NCI-H1048 (cell line): Measurements from ENCODE around the gene KRT80.

Experiments used
- DNase-seq: peaks from one replicate; lab custom pipeline; 2025; lab: John Stamatoyannopoulos, UW

The KRT80 gene

DNA sequence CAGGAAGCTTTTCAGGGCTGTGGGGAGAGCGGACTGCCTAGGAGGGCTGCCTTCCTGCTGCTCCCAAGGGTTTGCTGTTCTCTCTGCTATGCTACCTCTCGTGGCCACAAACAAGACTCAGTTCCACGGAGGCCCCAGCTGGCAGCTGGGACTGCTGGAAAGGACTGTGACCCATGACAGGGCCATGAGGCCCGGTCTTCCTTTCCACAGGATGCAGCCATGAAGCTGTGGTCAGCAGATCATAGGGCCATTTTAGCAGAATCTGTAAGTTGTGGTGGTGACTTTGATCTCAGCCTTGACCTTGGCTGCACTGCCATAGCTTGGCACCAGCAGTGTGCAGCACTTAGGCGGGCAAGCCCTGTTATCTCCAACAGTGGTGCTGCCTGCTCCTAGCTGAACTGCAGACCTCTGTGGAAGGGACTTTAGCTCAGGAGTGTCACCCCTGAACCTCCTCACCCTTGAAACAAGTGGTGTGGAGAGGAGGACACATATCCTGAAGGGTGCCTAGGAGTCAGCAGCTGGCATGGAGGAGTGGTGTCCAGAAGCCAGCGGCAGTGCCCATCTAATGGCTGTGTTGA is 12.3 kb downstream of the KRT80 start:
- no peak for DNase-seq

DNA sequence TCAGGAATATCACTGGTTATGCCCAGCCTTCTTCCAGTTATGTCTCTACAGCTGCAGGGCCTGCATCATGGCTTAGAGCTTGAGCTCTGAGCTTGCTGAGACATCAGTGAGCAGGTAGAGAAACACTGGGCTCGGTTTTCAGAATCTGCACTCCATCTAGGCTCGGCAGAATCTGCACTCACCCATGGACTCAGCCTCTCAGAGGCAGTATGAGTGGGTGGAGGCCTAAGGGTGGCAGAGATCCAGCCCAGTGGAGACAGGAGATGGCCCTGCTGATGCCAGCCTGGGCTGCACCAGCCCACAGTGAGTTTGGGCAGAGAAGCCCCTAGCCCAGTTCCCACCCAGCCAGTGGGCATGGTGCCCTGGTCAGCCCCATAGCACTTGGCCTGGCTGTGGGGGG is 12.8 kb downstream of the KRT80 start:
- DNase-seq: no peak

DNA sequence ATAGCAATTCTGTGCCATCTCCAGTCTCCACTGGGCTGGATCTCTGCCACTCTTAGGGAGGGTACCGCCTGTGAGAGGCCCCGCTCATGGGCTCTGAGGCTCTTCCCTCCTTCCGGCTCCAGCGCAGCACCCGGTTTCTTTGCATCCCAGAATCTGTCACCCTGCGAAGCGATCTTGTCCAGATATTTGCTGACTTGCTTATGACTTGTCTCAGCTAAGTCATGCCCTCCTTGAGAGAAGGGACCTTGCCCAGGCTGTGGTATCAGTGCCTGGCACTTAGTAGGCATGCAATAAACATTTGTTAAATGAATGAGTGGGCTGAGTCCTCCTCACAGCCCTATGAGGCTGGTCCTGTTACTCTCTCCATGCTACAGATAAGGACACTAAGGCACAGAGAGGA is 13.4 kb downstream of the KRT80 start:
- DNase-seq: no peak

DNA sequence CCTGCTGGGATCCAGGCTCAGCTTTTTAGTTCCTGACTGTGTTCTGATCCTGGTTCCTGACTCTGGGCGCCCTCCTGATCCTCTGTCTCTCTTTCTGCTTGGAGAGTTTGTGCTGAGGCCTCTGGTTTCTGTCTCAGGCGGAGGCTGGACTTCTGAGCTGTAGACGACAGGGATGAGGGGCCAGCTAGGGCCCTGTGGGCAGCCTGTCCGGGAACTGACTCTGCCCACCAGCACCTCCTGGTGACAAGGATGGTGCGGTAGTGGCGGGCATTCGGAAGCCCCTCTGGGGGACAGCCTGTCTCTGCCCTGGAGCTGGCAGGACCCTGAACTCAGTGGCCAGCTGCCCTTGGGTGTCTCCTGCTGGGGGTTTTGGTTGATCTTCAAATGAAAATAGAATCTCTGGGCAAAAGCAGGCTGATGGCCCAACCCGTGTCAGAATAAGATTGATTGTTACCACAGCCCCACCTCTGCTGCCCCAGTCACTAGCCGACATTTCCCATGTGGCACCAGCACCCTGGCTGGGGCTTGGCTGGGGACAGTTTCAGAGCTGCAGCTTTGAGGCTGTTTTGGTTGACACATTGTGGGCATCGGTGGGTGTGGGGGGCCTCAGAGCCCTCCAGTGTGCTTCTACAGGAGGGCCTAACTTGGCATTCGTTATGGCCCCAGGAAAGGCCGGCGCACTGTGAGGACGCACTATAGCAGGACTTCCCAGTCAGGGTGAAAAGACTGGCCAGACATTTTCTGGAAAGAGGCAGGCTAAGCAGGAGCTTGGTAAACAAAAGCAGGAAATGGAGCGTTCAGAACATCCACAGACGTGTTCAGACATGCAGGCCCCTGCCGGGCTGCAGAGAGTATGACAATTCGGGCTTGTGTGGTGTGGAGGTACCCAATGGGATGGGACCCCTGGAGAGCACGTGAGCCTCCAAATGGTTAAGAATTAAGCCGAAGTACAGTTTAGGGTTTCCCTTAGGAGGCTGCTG is 16.2 kb downstream of the KRT80 start:
- no peak for DNase-seq

DNA sequence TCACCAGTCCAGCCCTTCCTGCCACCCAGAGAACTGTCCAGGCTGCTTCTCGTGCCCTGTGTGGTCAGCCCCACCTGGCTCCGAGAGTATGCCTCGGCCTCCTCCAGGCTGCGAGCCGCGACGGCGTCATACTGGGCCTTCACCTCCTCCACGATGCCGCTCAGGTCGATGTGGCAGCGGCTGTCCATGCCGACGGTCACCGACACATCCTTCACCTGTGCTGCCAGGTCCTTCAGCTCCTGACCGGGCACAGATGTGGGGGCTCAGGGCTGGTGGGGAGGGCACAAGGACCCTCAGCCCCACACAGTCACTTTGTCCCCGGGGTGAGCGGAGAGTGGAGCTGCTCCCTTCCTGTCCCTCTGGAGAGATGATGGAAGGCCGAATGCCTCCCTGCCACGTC is 18.3 kb downstream of the KRT80 start:
- DNase-seq: no peak

DNA sequence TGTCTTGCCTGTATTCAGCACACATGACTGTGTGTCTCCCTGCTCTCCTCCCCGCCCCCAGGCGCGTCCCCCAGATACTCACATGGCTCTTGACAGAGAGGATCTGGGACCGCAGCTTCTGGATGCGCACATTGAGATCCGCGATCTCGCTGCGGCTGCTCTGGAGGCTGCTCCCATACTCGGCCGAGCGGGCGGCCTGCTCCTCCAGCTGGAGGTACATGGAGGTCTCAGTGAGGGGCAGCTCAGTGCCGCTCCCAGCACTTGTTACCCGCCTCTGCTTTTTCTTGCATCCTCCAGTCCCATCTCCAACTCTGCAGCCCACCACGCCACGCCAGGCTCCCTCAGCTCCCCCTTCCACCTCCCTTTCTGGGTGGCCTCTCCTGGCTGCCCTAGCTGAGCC is 18.9 kb downstream of the KRT80 start:
- no peak for DNase-seq

DNA sequence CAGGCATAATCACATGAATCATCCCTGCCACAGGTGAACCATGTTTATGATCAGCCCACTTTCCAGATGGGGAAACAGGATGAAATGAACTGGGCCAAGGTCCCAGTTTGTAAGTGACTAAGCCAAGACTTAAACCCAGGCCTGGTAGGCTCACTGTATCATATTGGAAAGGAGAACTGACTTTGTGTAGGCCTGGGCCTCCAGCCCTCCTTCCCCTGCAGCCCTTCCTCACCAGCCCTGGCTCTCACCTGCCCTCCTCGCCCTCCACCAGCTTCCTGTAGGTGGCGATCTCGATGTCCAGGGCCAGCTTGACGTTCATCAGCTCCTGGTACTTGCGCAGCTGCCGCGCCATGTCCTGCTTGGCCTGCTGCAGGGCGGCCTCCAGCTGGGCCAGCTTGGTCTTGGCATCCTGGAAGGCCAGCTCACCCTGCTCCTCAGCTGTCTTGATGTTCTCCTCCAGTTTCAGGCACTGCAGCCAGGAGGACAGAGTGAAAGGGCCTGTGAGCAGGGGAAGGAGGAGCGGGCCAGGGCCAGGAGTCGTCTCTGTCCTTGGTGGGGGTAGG is 19.8 kb downstream of the KRT80 start:
- DNase-seq: no peak

DNA sequence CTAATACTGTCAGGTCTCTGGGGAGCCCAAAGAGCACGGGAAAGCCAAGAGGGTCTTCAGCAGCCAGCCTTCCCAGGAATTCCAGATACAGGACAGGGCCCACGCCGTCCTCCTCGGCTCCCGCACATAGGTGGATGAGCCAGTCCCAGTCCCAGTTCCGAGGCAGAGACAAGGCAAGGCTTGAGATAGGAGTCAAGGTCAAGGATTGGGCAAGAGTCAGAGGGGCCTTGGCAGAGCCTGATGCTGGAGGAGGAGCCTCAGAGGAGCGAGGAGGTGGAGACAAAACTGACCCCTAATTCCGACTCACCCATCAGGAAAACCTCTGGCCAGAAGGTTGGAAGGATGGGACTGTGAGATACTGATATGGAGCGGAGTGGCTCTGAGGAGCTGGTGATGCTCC is 21.0 kb downstream of the KRT80 start:
- no peak for DNase-seq

DNA sequence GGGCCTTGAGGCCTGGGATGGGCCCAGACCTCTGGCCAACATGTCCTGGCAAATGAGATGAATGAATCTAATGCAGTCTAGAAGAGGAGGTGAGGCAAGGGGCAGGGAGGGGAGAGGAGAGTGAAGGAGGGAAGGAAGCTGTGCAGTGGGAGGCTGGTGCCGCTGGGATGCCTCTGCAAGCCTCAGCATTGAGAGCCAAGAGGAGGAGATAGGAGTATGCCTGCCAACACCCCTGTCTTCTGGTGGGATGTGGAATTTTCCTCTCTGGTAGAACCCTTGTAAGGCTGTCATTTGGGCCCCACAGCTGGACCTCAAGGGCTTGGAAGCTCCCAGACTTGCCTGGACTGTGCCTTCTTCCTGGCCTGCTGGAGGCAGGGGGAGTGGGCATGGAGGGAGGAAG is 21.9 kb downstream of the KRT80 start:
- no peak for DNase-seq

DNA sequence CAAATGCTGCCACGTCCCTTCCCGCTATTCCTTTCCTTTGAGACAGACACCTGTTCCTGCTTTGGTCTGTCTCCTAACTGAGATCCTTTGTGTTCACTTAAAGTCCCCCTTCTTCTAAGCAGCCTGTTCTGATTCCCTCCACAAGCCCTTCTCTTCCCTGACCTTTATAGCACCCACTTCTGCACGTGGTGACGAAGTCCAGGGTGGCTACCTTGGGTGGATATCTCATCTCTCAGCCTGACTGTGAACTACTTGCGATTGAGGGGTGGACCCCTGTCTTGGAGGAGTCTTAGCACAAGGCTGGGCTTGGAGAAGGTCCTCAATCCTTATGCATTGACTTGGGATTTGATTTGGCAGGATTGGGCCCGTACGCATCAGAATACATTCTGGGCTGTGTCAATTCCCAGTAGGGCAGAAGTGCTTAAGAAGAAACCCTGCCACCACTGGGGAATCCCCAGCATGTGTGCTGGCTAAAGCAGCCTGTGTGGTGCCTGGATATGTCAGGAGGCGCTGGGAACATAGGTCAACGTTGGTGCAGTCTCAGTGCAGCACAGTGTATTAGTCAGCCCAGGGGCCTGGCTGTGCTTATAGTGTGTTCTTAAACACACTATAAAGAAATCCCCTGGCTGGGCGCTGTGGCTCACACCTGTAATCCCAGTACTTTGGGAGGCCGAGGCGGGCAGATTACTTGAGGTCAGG is 23.6 kb downstream of the KRT80 start:
- DNase-seq: no peak

DNA sequence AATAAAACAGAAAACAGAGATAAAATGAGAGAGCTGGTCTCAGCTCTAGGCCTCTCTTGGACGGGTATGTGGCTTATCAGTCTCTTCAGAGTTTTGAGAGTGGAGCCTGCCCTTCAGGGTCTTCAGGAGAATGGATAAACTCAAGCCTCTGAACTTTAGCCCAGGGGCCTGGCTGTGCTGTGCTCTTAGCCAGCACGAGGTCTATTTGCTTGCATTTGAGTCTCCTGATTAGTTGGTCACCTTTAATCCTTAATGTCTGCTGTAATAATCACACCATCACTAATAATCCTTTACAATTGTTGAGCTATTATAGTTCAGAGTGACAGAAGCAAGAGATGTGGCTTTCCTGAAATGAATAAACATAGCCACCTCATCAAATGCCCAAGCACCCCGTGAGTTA is 24.3 kb downstream of the KRT80 start:
- DNase-seq: no peak

DNA sequence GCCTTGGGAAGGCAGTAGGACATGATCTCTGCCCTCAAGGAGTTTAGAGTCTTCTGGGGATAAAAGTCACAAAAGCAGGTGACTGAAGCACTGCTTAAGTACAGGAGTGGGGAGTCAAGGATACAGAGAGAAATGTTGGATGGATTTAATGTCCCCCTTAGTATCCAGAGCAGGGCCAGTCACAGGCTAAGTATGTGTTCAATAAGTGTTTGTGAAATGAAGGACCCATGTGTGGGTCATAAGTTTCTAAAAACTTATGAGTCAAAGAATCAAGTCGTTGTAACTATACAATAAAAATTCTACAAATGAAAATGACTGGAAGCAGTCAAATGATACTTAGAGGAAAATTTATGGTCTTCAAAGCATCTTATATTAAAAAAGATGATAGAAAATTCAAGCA is 25.1 kb downstream of the KRT80 start:
- DNase-seq: no peak

DNA sequence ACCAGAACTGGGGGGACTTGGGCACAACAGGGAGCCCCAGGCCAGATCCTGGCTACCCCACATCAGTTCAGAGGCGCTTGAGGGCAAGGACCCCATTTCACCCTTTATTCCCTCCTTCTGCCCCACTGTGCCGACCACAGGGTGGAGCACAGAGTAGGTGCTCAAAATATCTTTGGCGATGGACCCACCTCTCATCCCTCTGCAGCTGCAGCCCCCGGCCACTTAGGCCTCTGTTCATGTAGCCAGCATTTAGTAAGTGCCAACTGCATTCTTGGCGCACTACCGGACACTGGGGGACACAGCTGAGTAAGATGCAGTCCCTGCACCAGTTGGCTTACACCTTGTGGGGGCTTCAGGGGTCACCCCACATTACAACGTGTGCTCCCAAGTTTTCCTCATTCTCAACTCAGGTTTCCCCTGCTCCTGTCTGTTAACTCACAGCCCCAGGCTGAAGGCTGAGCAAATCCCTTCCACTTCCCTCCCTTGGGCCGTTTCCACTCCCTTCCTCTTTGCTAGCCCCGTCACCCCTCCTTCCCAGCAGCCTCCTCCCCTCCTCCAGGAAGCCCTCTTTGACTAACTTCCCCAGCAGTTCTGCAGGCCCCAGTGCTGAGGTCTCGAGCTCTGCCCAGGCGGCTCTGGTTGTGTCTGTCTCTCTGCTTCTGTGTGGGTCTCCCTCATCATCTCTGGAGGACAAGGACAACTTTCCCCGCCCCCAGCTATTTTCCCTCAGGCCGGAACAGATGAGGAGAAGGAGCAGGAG is 26.5 kb downstream of the KRT80 start:
- DNase-seq: no peak

DNA sequence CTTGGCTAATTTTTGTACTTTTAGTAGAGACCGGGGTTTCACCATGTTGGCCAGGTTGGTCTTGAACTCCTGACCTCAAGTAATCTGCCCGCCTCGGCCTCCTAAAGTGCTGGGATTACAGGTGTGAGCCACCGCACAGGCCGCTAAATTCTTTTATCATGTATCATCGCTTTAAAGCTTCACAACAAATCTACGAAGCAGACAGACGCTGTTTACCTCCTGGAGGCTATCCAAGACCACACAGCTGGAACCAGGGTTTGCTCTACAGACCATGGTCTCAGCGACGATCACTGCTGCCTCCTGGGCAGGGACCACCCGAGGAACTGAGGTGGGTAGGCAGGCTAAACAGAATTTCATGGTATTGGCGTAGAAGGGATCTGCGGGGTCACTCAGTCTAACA is 27.2 kb downstream of the KRT80 start:
- DNase-seq: no peak

DNA sequence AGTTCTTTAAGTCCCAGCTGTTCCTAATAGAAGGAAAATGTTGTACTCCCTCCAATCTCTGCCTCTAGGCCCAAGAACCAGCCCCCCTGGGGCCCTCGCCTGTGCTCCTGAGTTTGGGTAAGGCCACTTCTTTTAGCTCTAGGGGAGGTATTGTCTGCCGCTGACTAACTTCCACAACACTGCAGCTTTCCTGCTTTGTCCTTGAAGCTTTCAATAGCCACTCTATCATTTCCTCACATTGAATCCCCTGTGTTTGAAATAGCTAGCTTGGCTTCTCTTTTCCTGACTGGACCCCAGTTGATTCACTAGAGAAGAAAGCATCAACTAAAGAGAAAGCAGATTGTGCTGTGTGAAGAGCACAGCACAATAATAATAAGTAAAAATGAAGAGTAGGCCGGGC is 28.8 kb downstream of the KRT80 start:
- DNase-seq: no peak

DNA sequence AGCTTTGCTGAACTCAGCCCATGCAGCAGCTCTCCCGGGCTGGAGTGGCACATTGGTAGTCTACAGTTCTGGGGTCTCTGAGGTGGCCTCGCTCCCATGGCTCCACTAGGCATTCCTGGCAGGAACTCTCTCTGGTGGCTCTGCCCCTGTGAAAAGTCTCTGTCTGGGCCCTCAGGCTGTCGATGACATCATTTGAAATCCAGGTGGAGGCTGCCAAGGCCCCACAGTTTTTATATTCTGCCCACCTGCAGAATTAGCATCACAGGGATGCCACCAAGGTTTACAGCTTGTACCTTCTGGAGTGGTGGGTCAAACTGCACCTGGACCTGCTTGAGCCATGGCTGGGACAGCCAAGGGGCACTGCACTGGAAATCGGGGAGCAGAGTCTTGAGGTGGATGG is 31.6 kb downstream of the KRT80 start:
- no peak for DNase-seq

DNA sequence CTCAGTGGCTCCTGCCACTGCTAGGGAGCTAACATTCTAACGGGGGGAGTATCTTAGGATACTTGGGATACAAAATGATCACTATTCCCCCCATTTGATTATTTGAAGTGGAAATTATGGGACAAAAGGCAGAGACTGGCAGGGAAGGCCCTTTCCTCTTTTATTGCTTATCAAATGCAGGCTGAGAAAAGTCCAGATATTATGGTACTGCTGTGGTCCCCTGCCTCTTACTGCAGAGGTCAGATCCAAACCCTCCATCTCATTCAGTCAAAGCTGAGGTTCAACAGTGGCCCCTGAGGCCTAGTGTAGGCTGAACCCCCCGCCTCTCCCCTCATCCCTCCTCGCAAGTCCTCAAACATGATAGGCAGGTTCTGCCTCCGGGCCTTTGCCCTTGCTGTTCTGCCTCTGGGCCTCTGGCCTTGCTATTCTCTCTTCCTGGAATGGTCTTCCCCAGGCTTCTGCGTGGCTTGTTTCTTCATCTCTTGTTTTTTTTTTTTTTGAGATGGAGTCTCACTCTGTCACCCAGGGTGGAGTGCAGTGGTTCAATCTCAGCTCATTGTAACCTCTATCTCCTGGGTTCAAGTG is 34.2 kb downstream of the KRT80 start:
- no peak for DNase-seq

DNA sequence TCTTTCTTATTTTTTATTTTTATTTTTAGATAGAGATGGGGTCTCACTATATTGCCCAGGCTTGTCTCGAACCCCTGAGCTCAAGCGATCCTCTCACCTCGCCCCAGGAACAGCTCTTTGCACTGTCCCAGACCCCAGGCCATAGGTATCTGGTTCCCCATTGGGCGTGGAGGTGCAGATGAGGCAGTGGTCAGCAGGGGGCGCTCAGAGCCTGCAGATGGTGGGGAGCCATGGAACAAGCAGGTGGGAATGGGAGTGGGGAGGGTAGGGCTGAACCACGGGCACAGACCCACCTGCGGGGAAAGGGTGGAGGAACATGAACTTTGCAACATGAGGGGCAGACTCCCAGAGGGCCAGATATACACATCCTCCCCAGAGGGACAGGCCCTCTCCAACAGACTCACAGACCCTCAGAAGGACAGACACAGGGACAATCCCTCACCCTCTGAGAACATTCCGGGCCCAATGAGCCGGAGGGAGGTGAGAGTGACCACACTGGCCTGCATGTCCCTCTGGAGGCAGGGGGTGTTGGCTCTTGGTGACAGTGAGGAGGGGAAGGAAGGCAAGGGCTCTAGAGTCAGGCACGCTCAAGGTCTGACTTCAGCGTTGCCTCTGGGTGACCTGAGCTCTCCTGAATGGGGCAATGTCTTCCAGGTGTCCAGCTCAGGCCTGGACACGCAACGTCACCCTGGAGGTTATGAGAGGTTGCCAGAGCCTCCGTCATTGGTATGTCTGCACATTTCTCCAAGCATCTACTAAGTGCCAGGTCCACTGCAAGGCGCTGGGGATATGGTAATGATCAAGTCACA is 34.9 kb downstream of the KRT80 start:
- DNase-seq: peak; percentile 24

DNA sequence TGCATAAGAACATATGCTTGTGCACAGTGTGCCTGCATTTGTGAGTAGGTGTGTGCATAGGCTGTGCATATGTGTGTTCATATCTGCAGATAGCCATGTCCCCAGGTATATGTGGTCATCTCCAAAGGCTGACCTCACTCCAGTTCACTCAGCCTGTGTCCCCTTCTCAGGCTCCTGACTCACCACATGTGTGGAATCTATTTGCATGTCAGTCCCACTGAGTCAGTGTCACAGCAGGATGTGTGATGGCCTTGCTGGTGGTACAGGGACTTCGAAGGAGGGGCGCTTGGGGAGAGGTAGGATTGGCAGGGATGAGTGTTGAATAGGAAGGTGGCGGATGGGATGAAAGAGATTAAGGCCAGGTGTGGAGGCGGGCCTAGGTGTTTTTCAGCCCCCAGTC is 35.5 kb downstream of the KRT80 start:
- no peak for DNase-seq

DNA sequence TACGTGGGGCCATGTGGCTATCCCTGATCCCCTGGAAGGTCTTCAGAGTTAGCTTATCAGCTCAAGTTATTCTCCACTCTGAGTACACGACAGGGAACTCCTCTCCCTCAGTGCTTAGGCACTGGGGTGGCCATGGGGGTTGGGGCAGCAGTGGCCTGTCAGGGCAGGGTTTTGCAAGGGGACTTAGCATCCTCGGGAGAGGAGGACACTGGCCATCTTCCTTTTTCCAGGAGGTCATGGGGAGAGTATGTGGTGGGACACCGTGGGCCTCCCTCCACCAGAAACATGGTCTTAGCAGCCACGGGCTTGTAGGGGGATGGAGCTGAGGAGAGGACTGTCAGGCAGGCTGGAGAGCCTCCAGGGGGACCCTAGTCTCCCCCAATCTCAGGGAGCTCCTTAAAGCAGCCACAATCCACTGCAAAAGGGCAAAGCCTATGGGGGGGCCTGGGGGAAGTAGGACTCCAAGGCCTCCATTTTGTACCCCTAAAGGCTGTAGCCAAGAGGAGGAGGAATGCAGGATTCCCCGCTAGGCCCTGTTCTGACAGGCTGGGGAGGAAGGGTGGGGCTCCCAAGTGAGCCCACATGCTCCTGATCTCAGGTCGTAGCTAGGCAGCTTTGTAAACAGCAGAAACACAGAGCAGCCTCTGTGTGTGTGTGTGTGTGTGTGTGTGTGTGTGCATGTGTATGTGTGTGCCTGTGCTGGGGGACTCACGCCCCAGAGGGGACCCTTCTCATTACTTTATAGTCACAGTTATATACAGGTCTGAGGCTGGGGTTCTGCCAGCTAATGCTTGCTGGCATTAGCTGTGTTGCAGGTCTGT is 36.6 kb downstream of the KRT80 start:
- DNase-seq: no peak
